ENCODE measurements around the gene PTS.
"Not testable (repeated sequence)": the region's sequence is repeated elsewhere in the genome, so short reads cannot be mapped to it uniquely, and the experiment has no call there.

Gene PTS

DNA sequence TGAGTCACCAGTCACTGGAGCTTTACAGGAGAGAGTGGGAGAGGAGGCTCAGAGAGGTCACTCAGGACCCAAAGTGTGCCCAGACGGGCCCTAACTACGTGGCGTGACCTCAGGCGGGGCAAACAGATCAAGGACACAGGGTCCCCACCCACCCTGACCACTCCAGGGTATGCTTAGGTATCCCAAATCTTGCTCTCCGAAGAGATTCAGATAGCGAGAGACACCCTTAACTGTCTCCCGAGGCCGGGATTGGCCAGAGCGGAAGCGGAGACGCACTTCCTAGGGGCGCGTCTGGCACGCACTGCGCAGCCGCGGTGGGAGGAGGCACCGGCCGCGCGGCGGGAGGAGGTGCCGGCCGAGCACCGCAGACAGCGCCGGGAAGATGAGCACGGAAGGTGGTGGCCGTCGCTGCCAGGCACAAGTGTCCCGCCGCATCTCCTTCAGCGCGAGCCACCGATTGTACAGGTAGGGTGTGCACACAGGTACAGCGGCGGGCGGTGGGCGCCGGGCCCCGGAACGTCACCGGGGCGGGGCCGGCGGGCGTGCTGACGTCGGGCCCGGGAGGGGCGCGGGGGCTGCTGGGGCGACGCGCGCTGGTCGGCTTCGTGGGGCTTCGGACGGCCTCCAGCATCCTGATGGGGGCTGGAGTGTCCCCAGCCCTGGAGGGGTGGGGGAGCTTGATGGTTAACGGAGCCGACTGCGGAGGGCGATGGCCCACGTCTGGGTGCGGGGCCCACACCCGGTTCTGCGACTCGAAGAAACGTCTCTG lies at the start of gene PTS:
Gene PTS (plus strand): TSS at position 367 of the 769 bp plus-strand sequence. CDS start 16 bp downstream, at position 383.
- DNase-seq: peak; percentile 90

DNA sequence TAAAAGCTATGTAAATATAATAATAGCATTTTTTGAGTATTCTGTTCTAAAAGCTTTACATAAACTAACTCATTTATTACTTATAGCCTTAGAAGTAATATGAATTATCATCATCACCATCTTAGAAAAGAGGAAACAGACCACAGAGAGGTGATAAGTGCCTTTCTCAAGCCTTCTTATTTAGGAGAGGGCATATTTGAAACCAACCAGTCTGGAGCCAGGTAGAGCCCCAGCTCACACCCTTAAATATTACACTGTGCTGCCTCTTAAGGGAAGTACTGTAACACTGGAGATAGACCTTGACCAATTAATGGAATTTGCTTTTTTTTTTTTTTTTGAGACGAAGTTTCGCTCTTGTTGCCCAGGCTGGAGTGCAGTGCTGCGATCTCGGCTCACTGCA lies 48.6 kb upstream of the PTS start:
- DNase-seq: no peak

DNA sequence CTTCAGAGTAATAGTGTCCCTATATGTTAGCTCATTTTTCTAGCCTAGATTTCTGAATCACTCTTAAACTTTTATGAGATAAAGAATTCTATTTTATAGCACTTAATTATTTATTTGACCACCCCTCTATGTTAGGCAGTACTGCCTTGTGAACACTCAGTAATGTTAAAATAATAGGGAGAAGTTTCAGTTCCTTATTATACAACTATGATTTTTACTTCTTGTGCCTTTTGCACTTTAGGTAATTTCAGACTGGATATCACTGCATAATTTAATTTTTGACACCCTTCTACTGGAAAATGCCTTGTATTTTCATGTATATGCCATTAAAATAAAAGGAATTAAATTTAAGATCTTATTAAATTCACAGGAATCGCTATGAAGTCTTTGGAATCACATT lies 47.8 kb upstream of the PTS start:
- no peak for DNase-seq

- no peak for DNase-seq
These were observed 47.3 kb upstream of the PTS start for GRCh38 chr11:112178936-112179335.

- DNase-seq: no peak
These were observed 46.6 kb upstream of the PTS start for GRCh38 chr11:112179601-112180000.

GRCh38 chr11:112182867-112183266 lies 43.4 kb upstream of the PTS start:
- no peak for DNase-seq

DNA sequence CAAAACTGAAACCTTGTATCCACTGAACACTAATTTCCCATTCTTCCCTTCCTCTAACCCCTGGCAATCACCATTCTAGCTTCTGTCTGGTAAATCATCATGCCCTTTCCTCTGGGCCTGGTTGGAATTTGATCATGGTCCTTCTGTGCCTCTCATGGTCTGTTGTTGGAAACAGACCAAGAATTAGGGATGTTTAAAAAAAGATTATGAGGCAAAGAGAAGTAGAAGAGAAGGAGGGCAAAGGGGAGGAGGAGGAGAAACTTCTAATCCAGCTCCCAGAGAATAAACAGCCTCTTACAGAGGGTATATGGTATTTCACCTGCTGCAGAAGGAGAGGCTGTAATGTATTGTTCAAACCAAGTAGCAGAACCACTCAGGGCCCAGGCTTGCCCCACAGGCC lies 40.3 kb upstream of the PTS start:
- DNase-seq: no peak

DNA sequence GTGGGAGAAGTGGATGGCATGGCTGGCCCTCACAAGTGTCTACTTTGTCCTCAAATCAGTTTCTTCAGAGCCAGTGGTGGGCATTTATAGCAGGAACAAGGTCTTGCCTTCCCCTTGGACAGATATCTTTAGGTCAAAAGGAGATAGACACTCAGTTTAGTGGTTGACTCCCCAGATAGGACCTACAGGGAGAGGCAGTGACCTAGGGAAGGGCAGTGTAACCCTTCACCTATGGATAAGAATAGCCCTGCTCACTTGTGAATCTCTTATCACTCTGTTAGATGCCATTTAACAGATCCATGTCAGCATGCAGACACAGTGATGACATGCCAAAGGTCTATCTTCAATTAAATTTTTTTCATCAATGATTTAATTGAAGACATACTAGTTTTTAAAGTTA lies 39.9 kb upstream of the PTS start:
- no peak for DNase-seq

GRCh38 chr11:112195113-112195512 lies 31.1 kb upstream of the PTS start:
- DNase-seq: not testable (repeated sequence)

DNA sequence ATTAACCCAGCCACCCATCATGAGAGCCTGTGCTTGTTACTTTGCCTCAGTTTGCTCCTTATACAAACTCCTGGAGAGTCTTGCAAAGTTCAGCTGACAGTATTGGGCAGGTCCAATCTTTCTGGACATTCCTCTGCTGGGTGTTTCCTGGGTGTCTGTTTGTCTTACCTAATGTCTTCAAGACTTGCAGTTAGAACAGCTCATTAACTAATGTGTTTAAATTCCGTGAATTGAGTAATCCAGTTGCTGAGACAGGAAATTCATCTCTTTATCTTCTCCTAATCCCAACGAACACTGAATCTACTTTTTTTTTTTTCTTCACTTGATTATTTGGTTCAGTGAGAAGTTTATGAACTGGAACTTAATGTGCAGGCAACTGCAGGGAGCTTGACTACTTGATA lies 30.3 kb upstream of the PTS start:
- no peak for DNase-seq

- DNase-seq: no peak
These were observed 29.6 kb upstream of the PTS start for GRCh38 chr11:112196519-112197087.

GRCh38 chr11:112199101-112199500 lies 27.1 kb upstream of the PTS start:
- DNase-seq: not testable (repeated sequence)

GRCh38 chr11:112200252-112200651 lies 26.0 kb upstream of the PTS start:
- DNase-seq: no peak

DNA sequence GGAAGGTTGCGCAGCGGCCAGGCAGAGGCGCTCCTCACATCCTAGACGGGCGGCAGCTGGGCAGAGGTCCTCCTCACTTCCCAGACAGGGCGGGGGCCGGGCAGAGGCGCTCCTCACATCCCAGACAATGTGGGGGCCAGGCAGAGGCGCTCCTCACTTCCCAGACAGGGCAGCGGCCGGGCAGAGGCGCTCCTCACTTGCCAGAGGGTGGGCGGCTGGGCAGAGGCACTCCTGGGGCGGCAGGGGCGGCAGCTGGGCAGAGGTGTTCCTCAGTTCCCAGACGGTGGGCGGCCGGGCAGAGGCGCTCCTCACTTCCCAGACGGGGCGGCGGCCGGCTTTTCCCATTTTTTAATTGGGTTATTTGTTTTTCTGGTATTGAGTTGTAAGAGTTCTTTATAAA lies 20.2 kb upstream of the PTS start:
- DNase-seq: no peak

DNA sequence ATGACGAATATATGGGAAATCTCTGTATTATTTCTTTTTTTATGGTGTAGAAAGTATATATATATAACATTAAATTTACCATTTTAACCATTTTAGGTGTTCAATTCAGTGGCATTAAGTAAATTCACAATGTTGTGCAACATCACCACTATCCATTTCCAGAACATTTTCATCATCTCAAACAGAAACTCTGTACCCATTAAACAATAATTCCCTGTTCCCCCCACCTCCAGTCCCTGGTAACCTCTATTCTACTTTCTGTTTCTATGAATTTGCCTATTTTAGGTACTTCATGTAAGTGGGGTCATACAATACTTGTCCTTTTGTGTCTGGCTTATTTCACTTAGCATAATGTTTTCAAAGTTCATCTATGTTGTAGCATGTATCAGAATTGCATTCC lies 15.3 kb upstream of the PTS start:
- DNase-seq: no peak

- peak; percentile 47 for DNase-seq
These were observed 14.7 kb upstream of the PTS start for GRCh38 chr11:112211536-112211935.

DNA sequence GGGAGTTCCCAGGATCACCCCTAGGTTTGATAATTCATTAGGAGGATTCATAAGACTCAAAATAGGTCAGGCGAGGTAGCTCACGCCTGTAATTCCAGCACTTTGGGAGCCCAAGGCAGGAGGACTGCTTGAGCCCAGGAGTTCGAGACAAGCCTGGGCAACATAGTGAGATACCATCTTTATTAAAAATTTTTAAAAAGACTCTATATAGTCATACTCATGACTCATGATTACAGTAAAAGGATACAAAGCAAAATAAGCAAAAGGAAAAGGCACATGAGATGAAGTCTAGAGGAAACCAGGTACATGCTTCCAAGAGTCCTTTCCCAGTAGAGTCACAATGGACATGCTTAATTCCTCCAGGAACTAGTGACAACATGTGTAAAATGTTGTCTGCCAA lies 13.9 kb upstream of the PTS start:
- DNase-seq: no peak

DNA sequence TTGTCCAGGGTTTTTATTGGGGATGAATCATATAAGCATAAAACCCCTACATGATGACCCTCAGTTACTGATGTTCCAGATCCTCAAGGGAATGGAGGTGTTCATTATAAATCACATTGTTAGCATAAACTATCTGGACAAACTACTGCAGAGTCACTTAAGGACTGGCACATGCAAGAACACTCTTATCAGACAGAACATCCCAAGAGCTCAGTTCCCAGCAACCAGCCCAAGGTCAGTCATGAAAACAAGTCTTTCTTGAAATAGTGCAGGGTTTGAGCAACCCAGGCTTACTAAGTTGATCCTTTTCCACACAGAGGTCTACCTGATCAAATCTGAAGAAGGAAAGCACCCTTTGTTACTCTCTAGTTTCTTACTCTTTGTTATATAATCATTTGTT lies 13.5 kb upstream of the PTS start:
- no peak for DNase-seq

- no peak for DNase-seq
These were observed 12.5 kb upstream of the PTS start for GRCh38 chr11:112213753-112214152.

DNA sequence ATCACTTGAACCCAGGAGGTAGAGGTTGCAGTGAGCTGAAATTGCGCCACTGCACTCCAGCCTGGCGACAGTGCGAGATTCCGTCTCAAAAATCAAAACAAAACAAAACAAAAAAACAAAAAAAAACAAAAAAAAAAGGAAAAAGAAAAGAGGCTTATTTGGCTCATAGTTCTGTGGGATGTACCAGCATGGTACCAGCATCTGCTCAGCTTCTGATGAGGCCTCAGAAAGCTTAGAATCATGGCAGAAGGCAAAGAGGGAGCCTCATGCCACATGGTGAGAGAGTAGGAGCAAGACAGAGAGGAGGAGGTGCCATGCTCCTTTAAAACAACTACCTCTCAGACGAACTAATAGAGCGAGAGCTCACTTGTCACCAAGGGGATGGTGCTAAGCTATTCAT lies 10.6 kb upstream of the PTS start:
- DNase-seq: no peak

DNA sequence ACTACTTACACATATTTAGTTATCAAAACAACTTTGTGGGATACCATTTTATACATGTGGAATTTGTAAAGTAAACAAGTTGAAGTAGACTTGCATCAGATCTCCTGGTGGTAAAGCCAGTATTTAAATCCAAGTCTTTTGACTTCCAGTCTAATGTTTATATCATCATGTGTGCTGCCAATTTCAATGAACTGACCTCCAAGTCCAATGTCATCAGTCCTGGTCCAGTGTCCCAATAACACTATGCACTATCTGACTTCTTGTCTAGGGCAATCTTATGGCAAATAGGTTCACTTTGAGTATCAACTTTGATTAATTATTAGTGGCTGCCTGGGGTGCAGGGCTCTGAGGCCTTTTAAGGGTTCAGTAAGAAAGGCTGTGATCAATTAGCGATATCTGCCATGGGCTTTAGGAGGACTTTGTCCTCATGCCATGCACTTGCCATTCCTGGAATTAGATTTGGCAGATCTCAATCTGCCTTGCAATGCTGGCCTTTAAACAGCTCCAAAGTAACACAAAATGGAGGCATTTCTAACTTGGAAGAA lies 9.6 kb upstream of the PTS start:
- no peak for DNase-seq

DNA sequence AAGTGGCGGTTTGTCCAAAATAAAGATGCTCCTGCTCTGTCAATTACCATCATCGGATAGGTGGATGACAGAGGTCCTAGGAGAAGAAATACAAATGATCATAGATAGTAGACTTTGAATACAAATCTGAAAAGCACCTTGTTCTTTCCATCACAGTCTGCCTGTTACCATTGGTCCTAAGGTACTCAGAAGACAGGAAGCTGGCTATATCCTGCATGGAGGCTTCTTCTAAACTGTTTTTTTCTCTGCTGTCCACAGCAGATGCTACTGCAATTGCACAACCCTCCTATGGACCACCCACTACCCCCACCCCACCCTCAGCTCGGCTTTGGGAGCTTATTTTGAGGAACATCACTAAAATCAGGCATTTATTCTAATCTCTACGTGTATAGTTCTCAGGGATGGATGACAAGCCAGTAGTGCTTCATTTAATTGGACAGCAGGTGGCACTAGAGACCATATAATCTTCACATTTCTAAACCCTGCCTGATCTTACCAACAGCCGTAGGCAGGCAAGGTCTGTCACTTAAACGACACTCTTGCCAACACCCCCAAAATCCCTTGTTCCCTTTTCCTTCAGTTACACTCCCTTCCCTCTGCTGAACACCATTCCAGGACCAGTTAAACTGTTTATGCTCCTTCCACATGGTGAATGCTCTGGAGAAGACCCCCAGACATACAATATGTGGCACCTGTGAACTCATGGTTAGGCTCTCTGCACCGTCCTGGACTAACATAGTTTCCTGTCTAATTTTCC lies 6.6 kb upstream of the PTS start:
- DNase-seq: peak; percentile 77

- no peak for DNase-seq
These were observed 4.9 kb upstream of the PTS start for GRCh38 chr11:112221274-112221835.

DNA sequence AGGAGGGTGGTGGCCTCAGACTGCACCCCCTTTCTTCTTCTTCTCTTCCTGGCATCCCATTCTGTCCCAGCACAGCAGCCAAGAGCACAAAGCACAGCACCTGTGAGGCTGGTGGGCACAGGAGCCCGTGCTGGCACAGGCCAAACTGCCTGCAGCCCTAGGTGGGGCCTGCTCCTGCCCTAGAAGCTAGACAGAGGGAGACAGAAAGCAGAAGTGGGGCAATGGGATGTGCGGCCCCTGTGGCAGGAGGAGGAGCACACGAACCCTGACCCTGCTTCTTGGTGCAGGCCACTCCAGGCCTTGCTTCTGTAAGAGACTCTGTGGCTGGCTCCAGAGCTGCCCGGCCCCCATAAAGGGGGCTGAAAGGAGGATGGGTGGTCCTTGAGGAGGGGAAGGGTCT lies 3.9 kb upstream of the PTS start:
- no peak for DNase-seq
